HCT116 (cell line): ENCODE measurements around the gene ARHGAP1. TPM values are rescaled to one million over a fixed set of nuclear protein-coding genes. Genes with fewer than 3 reads are reported as not detected.

Source experiments
- ATAC-seq: fragments of 200-7000 bp; cut with Tn5 transposase; 2 replicates; pipeline ENCODE4 v1.9.1; 2020; ENCODE audit warnings: mild to moderate bottlenecking, moderate library complexity
- BruUV-seq: library from RNA; stranded (reverse); fragments of 400-500 nt; replicated peaks from 2 replicates; lab custom pipeline; 2021; lab: Mats Ljungman, UMichigan
- CTCF ChIA-PET: fragments of 300-600 bp; sonication (Branson Sonifier 250); formaldehyde crosslinking; loops from one replicate; lab custom pipeline; 2021; ENCODE audit warnings: antibody characterized with exemption; lab: Charles Lee
- POLR2A ChIA-PET: fragments of 300-600, 350-600 bp; sonication (Branson Sonifier 250); formaldehyde crosslinking; loops from one replicate; lab custom pipeline; 2021; ENCODE audit warnings: antibody characterized with exemption; lab: Charles Lee
- RAD21 ChIA-PET, 2 experiments: fragments of 300-600 bp; sonication (Branson Sonifier 250); formaldehyde crosslinking; loops; one replicate each; lab custom pipeline; 2023; ENCODE audit warnings: low total read pairs in 2 of 2; ENCODE audit not compliant: uncharacterized antibody in 2 of 2, unreplicated experiment in 2 of 2, low non-redundant PET in 1 of 2; lab: Charles Lee
- DNase-seq: peaks from one replicate; pipeline ENCODE4 v3.0.0-alpha.2; 2010; ENCODE audit warnings: low read depth, low spot score
- H2AFZ ChIP-seq: fragments of 200-600 bp; shearing (Covaris generic), sonication (generic); 2 replicates; pipeline ENCODE4 v1.6.1; 2017; ENCODE audit warnings: low read depth, mixed run types, mixed read lengths, antibody characterized with exemption, low read length; ENCODE audit not compliant: poor library complexity, severe bottlenecking
- H3K27ac ChIP-seq: 2 replicates; pipeline ENCODE4 v1.5.1; 2012; ENCODE audit warnings: low read depth, low read length
- H3K27me3 ChIP-seq: fragments of 200-600 bp; sonication (generic); 2 replicates; pipeline ENCODE4 v1.6.1; 2016; ENCODE audit warnings: mixed run types, low read length, mixed read lengths; ENCODE audit not compliant: insufficient read depth
- H3K36me3 ChIP-seq, 2 experiments: fragments of 200-500 bp in 1 of 2; fragments of 200-600 bp in 1 of 2; sonication (Bioruptor generic) in 1 of 2; sonication (generic) in 1 of 2; 2 replicates each; pipeline versions ENCODE4 v1.5.1 to v1.6.1; 2014 to 2016; ENCODE audit warnings: low read length in 2 of 2, inconsistent platforms in 1 of 2, mixed read lengths in 1 of 2, mixed run types in 1 of 2; ENCODE audit not compliant: insufficient read depth in 2 of 2, control insufficient read depth in 1 of 2
- H3K4me1 ChIP-seq, 2 experiments: fragments of 200-600 bp in 1 of 2; sonication (generic) in 1 of 2; 2 replicates each; pipeline versions ENCODE4 v1.5.1 to v1.6.1; 2012 to 2017; ENCODE audit warnings: low read length in 2 of 2, inconsistent platforms in 1 of 2, mild to moderate bottlenecking in 1 of 2, mixed read lengths in 1 of 2, mixed run types in 1 of 2, moderate library complexity in 1 of 2; ENCODE audit not compliant: insufficient read depth in 2 of 2, control insufficient read depth in 1 of 2
- H3K4me2 ChIP-seq: fragments of 200-600 bp; sonication (generic); 2 replicates; pipeline ENCODE4 v1.6.1; 2017; ENCODE audit warnings: mixed run types, low read length, mixed read lengths
- H3K4me3 ChIP-seq, 2 experiments: fragments of 200-600 bp in 1 of 2; sonication (generic) in 1 of 2; replicated peaks in 1 of 2; 2 replicates each; pipeline ENCODE4 v1.5.1; 2011 to 2016; ENCODE audit warnings: low read length in 2 of 2, control low read depth in 1 of 2, low read depth in 1 of 2, mild to moderate bottlenecking in 1 of 2, mixed read lengths in 1 of 2, mixed run types in 1 of 2
- H3K79me2 ChIP-seq: fragments of 200-600 bp; sonication (generic); 2 replicates; pipeline ENCODE4 v1.6.1; 2017; ENCODE audit warnings: mild to moderate bottlenecking, mixed run types, low read length, moderate library complexity, mixed read lengths; ENCODE audit not compliant: insufficient read depth
- H3K9ac ChIP-seq: fragments of 200-600 bp; sonication (generic); 2 replicates; pipeline ENCODE4 v1.6.1; 2016; ENCODE audit warnings: low read length, mixed read lengths
- H3K9me2 ChIP-seq: fragments of 200-600 bp; sonication (generic), shearing (Covaris generic); 2 replicates; pipeline ENCODE4 v1.6.1; 2017; ENCODE audit warnings: mixed run types, mild to moderate bottlenecking, moderate library complexity; ENCODE audit not compliant: insufficient read depth
- H3K9me3 ChIP-seq, 2 experiments: fragments of 200-500 bp in 1 of 2; fragments of 200-600 bp in 1 of 2; sonication (Bioruptor generic) in 1 of 2; sonication (generic) in 1 of 2; 2 replicates each; pipeline ENCODE4 v1.6.1; 2014 to 2017; ENCODE audit warnings: low read length in 2 of 2, mixed read lengths in 2 of 2, inconsistent platforms in 1 of 2, low read depth in 1 of 2, mild to moderate bottlenecking in 1 of 2, mixed run types in 1 of 2, moderate library complexity in 1 of 2; ENCODE audit not compliant: control insufficient read depth in 1 of 2, insufficient read depth in 1 of 2
- H4K20me1 ChIP-seq: fragments of 200-600 bp; sonication (generic), shearing (Covaris generic); 2 replicates; pipeline ENCODE4 v1.6.1; 2017; ENCODE audit warnings: mixed run types, mild to moderate bottlenecking, moderate library complexity; ENCODE audit not compliant: insufficient read depth
- ATF3 ChIP-seq: IDR thresholded peaks from 2 replicates; pipeline ENCODE4 v1.6.1; 2012
- CBX3 ChIP-seq: IDR thresholded peaks from 2 replicates; pipeline ENCODE4 v1.6.1; 2012; ENCODE audit warnings: low read depth
- CEBPB ChIP-seq: IDR thresholded peaks from 2 replicates; pipeline ENCODE4 v1.6.1; 2012; ENCODE audit warnings: low read depth
- CTCF ChIP-seq, 3 experiments: fragments of 200-600 bp in 1 of 3; sonication (generic) in 1 of 3; IDR thresholded peaks in 2 of 3; conservative IDR thresholded peaks in 1 of 3; 2 replicates each; pipeline ENCODE4 v1.5.1; 2012 to 2017; ENCODE audit warnings: low read depth in 2 of 3, low read length in 2 of 3, antibody characterized with exemption in 1 of 3, borderline replicate concordance in 1 of 3, control low read depth in 1 of 3, mild to moderate bottlenecking in 1 of 3, mixed read lengths in 1 of 3, mixed run types in 1 of 3, moderate library complexity in 1 of 3; ENCODE audit not compliant: insufficient read depth in 1 of 3
- EGR1 ChIP-seq: IDR thresholded peaks from 2 replicates; pipeline ENCODE4 v1.6.1; 2012; ENCODE audit warnings: low read depth
- ELF1 ChIP-seq: IDR thresholded peaks from 2 replicates; pipeline ENCODE4 v1.6.1; 2012; ENCODE audit warnings: low read depth, borderline replicate concordance
- EZH2 ChIP-seq: fragments of 200-600 bp; sonication (generic); IDR thresholded peaks from 2 replicates; pipeline ENCODE4 v1.6.1; 2017; ENCODE audit warnings: antibody characterized with exemption, mixed run types
- EZH2phosphoT487 ChIP-seq: fragments of 200-600 bp; IDR thresholded peaks from 2 replicates; pipeline ENCODE4 v1.6.1; 2018; ENCODE audit warnings: antibody characterized with exemption, borderline replicate concordance
- FOSL1 ChIP-seq: IDR thresholded peaks from 2 replicates; pipeline ENCODE4 v1.6.1; 2012; ENCODE audit warnings: low read depth
- JUND ChIP-seq: IDR thresholded peaks from 2 replicates; pipeline ENCODE4 v1.6.1; 2012
- POLR2A ChIP-seq: IDR thresholded peaks from 2 replicates; pipeline ENCODE4 v1.7.0; 2011; ENCODE audit warnings: borderline replicate concordance; ENCODE audit not compliant: insufficient read depth, insufficient read length; ENCODE audit errors: extremely low read depth
- POLR2AphosphoS5 ChIP-seq: IDR thresholded peaks from 2 replicates; pipeline ENCODE4 v1.6.1; 2011; ENCODE audit warnings: mild to moderate bottlenecking, low read depth, low read length, moderate library complexity
- RAD21 ChIP-seq: IDR thresholded peaks from 2 replicates; pipeline ENCODE4 v1.6.1; 2012; ENCODE audit warnings: low read depth, mild to moderate bottlenecking
- SIN3A ChIP-seq: IDR thresholded peaks from 2 replicates; pipeline ENCODE4 v1.6.1; 2012; ENCODE audit warnings: low read depth
- SP1 ChIP-seq: IDR thresholded peaks from 2 replicates; pipeline ENCODE4 v1.6.1; 2012; ENCODE audit warnings: low read depth
- TCF7L2 ChIP-seq: IDR thresholded peaks from 2 replicates; pipeline ENCODE4 v1.7.0; 2011; ENCODE audit warnings: borderline replicate concordance, inconsistent platforms; ENCODE audit not compliant: insufficient read depth, insufficient read length; ENCODE audit errors: extremely low read depth
- YY1 ChIP-seq: IDR thresholded peaks from 2 replicates; pipeline ENCODE4 v1.6.1; 2011; ENCODE audit warnings: low read length, low read depth, moderate library complexity, mild to moderate bottlenecking; ENCODE audit not compliant: insufficient replicate concordance; ENCODE audit errors: extremely low read depth
- ZFX ChIP-seq: fragments of 450-650 bp; IDR thresholded peaks from 2 replicates; pipeline ENCODE4 v1.6.1; 2017
- ZNF274 ChIP-seq: fragments of 200-500 bp; sonication (Bioruptor generic); IDR thresholded peaks from 2 replicates; pipeline ENCODE4 v1.6.1; 2014; ENCODE audit warnings: mild to moderate bottlenecking, low read depth, low read length, inconsistent platforms
- intact Hi-C: fragments of 100-400 bp; cut with micrococcal nuclease; formaldehyde crosslinking; loops from 2 replicates; pipeline ENCODE4 v1.10.0; 2022
- total RNA-seq: library from RNA; stranded (reverse); gene quantifications from one replicate; pipeline ENCODE4 v1.2.1, GENCODE V29; 2021; ENCODE audit not compliant: unreplicated experiment
- TF ChIP-seq, protein P1 (sequence below): IDR thresholded peaks from 2 replicates; pipeline ENCODE4 v1.6.1; 2011; ENCODE audit warnings: mild to moderate bottlenecking, low read length, moderate library complexity; ENCODE audit not compliant: insufficient replicate concordance; ENCODE audit errors: extremely low read depth

ARHGAP1 gene
- total RNA-seq, 1 experiment from 2014 or later = 36.9 TPM

GRCh38 chr11:46743693-46744339, 43.4 kb upstream of the ARHGAP1 start:
- intact Hi-C loops = no loop called here
- ATAC-seq = no peak
- no peaks in the 10 kb centered on the region for H3K9me3 ChIP-seq
- H3K9me2 ChIP-seq = no peaks in the 10 kb centered on the region
- H4K20me1 ChIP-seq = no peaks in the 10 kb centered on the region
- POLR2A ChIA-PET = no interaction called here
- no peaks in the 10 kb centered on the region for H3K27me3 ChIP-seq
- peaks cover 63 to 70% of the 10 kb centered on the region in 2 experiments for H3K36me3 ChIP-seq
- no peak overlapping the region for H3K4me3 ChIP-seq
- TF ChIP-seq EZH2 = no peak
- TF ChIP-seq ELF1 = no peak
- TF ChIP-seq RAD21 = no peak
- TF ChIP-seq TCF7L2 = no peak
- TF ChIP-seq ATF3 = no peak
- TF ChIP-seq JUND = no peak
- TF ChIP-seq YY1 = no peak
- no peak for TF ChIP-seq CBX3
- no peak for TF ChIP-seq EZH2phosphoT487
- TF ChIP-seq SIN3A = no peak
- no peak for TF ChIP-seq CTCF (IDR thresholded peaks at IDR 0.05 in 2 of 3, conservative IDR thresholded peaks at IDR 0.05 in 1 of 3; ENCODE audit: borderline replicate concordance in 1 of 3, insufficient read depth in 1 of 3, low read depth in 2 of 3, low read length in 2 of 3)
- TF ChIP-seq POLR2AphosphoS5 = no peak
- TF ChIP-seq POLR2A = no peak
- no peak for TF ChIP-seq EGR1
- no peak for TF ChIP-seq ZFX
- TF ChIP-seq FOSL1 = no peak
- TF ChIP-seq ZNF274 = no peak
- TF ChIP-seq, protein P1, sequence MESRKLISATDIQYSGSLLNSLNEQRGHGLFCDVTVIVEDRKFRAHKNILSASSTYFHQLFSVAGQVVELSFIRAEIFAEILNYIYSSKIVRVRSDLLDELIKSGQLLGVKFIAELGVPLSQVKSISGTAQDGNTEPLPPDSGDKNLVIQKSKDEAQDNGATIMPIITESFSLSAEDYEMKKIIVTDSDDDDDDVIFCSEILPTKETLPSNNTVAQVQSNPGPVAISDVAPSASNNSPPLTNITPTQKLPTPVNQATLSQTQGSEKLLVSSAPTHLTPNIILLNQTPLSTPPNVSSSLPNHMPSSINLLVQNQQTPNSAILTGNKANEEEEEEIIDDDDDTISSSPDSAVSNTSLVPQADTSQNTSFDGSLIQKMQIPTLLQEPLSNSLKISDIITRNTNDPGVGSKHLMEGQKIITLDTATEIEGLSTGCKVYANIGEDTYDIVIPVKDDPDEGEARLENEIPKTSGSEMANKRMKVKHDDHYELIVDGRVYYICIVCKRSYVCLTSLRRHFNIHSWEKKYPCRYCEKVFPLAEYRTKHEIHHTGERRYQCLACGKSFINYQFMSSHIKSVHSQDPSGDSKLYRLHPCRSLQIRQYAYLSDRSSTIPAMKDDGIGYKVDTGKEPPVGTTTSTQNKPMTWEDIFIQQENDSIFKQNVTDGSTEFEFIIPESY = no peak
- TF ChIP-seq SP1 = no peak
- TF ChIP-seq CEBPB = no peak
- TF ChIP-seq, all 23 proteins: peak for 0
- Histone ChIP-seq H3K79me2 (no peaks in the 10 kb centered on the region), H3K27ac (no peak overlapping the region), H2AFZ (no peak overlapping the region), H3K9ac (no peak overlapping the region), H3K4me2 (no peak overlapping the region), H3K4me1 (no peaks in the 10 kb centered on the region)
- ChIA-PET CTCF (no interaction called here), RAD21 (no interaction called here)
- BruUV-seq = TSS peak; percentile 24
- DNase-seq = no peak
